Breast epithelium (tissue), 4 donors: Measurements from ENCODE around the gene DARS2. TPM values are rescaled to one million over a fixed set of nuclear protein-coding genes. Genes with fewer than 3 reads are reported as not detected.

Source experiments
- DNase-seq, 2 donors: peaks; one replicate each; pipeline ENCODE4 v3.0.0-alpha.2; 2019; ENCODE audit warnings: low spot score in 2 of 2
- H3K27ac ChIP-seq, 2 donors: fragments of 200-600 bp; sonication (generic) in 1 of 2; one replicate each; pipeline ENCODE4 v1.5.1; 2016 to 2019; ENCODE audit warnings: mild to moderate bottlenecking in 1 of 2
- H3K27me3 ChIP-seq, 2 donors: fragments of 200-600 bp; sonication (generic) in 1 of 2; one replicate each; pipeline versions ENCODE4 v1.5.1 to v1.6.0; 2017 to 2019; ENCODE audit warnings: control low read depth in 1 of 2, mild to moderate bottlenecking in 1 of 2
- H3K36me3 ChIP-seq: fragments of 200-600 bp; one replicate; pipeline ENCODE4 v1.5.1; 2019
- H3K4me1 ChIP-seq, 2 donors: fragments of 200-600 bp; sonication (generic); one replicate each; pipeline ENCODE4 v1.5.1; 2016 to 2019; ENCODE audit warnings: control low read depth in 1 of 2
- H3K4me3 ChIP-seq, 3 donors: fragments of 200-600 bp; sonication (generic); 1 replicate in 2 of 3; 2 replicates in 1 of 3; pipeline ENCODE4 v1.5.1; 2016 to 2019; ENCODE audit warnings: mild to moderate bottlenecking in 3 of 3, moderate library complexity in 2 of 3
- H3K9me3 ChIP-seq, 2 donors: fragments of 200-600 bp; sonication (generic) in 1 of 2; one replicate each; pipeline ENCODE4 v1.5.1; 2016 to 2019; ENCODE audit warnings: control low read depth in 1 of 2
- CTCF ChIP-seq, 3 donors: fragments of 450-650 bp; IDR thresholded peaks; one replicate each; pipeline ENCODE4 v1.5.1; 2016 to 2017; ENCODE audit warnings: antibody characterized with exemption in 3 of 3, mild to moderate bottlenecking in 3 of 3, moderate library complexity in 3 of 3
- POLR2A ChIP-seq: fragments of 450-650 bp; IDR thresholded peaks from one replicate; pipeline ENCODE4 v1.6.1; 2016; ENCODE audit warnings: antibody characterized with exemption, mild to moderate bottlenecking, moderate library complexity
- POLR2AphosphoS5 ChIP-seq, 3 donors: sonication (generic); formaldehyde crosslinking; IDR thresholded peaks; one replicate each; pipeline ENCODE4 v1.6.1; 2017; ENCODE audit warnings: antibody characterized with exemption in 3 of 3
- intact Hi-C: fragments of 100-400 bp; cut with DNase I; formaldehyde crosslinking; loops from one replicate; pipeline ENCODE4 v1.15.1; 2023; ENCODE audit warnings: low total_unique reads
- total RNA-seq, 3 donors: library from RNA; depleted of rRNA; stranded (reverse); fragments of >200 nt; gene quantifications; one replicate each; pipeline ENCODE4 v1.1.0, GENCODE V29; 2016

The DARS2 gene
- total RNA-seq, 3 donors from 2014 or later, result 9.4 to 15.8 (median 14.1) TPM

- Histone ChIP-seq H3K36me3 (no peaks in the 10 kb centered on the region), H3K4me1 (no peaks in the 10 kb centered on the region), H3K27me3 (no peaks in the 10 kb centered on the region), H3K4me3 (no peak overlapping the region), H3K27ac (no peak overlapping the region), H3K9me3 (no peaks in the 10 kb centered on the region)
- intact Hi-C loops, result no loop called here
- TF ChIP-seq POLR2AphosphoS5 (IDR thresholded peaks at IDR 0.05) (no peak), CTCF (IDR thresholded peaks at IDR 0.05) (no peak), POLR2A (no peak)
- DNase-seq, result no peak
Measured at GRCh38 chr1:173900992-173901391, 76.5 kb downstream of the DARS2 start.

GRCh38 chr1:173903827-173904531 lies 79.5 kb downstream of the DARS2 start:
- H3K4me1 ChIP-seq, result no peaks in the 10 kb centered on the region
- H3K9me3 ChIP-seq, result no peaks in the 10 kb centered on the region
- intact Hi-C loops, result no loop called here
- H3K27ac ChIP-seq, result no peak overlapping the region
- no peak overlapping the region for H3K4me3 ChIP-seq
- H3K36me3 ChIP-seq, result no peaks in the 10 kb centered on the region
- no peaks in the 10 kb centered on the region for H3K27me3 ChIP-seq
- no peak for DNase-seq
- TF ChIP-seq POLR2AphosphoS5 (IDR thresholded peaks at IDR 0.05) (no peak), CTCF (IDR thresholded peaks at IDR 0.05) (no peak), POLR2A (no peak)

Other genes starting within 250 kb of the DARS2 start
- gene SLC9C2, start 221.6 kb upstream of the DARS2 start, total RNA-seq, result not detected
- not detected for gene TEX50, start 189.3 kb upstream of the DARS2 start, total RNA-seq
- gene ANKRD45, start 154.8 kb upstream of the DARS2 start, total RNA-seq, result under 1 TPM in 2 of 3 donors, not detected in 1; 0.29 to 0.33 TPM
- 10 to 100 TPM; 29.8 to 45.0 (median 41.4) TPM for gene KLHL20, start 109.7 kb upstream of the DARS2 start, total RNA-seq
- gene CENPL, start 210 bp downstream of the DARS2 start, total RNA-seq, result 1 to 10 TPM; 4.5 to 6.0 (median 4.6) TPM
- 100 to 1,000 TPM; 320 to 763 (median 754) TPM for gene GAS5, start 43.3 kb downstream of the DARS2 start, total RNA-seq
- 10 to 100 TPM; 10.2 to 15.7 (median 15.4) TPM for gene ZBTB37, start 43.7 kb downstream of the DARS2 start, total RNA-seq
- gene SERPINC1, start 92.7 kb downstream of the DARS2 start, total RNA-seq, result under 1 TPM in 1 of 3 donors, not detected in 2; 0.32 TPM
- 10 to 100 TPM; 30.2 to 40.8 (median 33.1) TPM for gene RC3H1, start 197.7 kb downstream of the DARS2 start, total RNA-seq